GM19395 (cell line): ENCODE results near the gene TELO2.

Experiments
- ATAC-seq: cut with Tn5 transposase; IDR thresholded peaks from one replicate; pipeline ENCODE4 v1.9.1; 2021; ENCODE audit warnings: mild to moderate bottlenecking, moderate library complexity; ENCODE audit not compliant: unreplicated experiment

Gene TELO2

GRCh38 chr16:1534021-1535020 lies 41.2 kb downstream of the TELO2 start:
- no peak for ATAC-seq

- no peak for ATAC-seq
These were observed 42.5 kb downstream of the TELO2 start for GRCh38 chr16:1535391-1536291.

DNA sequence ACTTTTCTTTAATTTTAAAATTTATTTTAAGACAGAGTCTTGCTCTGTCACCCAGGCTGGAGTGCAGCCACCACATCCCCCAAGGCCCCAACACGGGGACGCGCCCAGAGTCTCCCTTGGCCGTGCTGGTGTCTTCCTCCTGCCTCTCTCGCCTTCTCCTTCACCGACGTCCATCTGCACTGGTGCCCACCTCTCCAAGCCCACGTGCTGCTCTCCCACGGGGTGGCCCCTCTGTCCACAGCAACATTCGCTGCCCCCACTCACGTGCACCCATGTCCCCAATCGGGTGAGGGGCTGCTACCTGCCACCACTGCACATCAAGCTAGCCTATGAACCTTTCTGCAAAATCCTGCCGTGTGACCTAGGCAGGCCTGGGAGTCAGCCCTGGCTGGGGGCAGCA lies 43.4 kb downstream of the TELO2 start:
- no peak for ATAC-seq

- no peak for ATAC-seq
These were observed 44.0 kb downstream of the TELO2 start for GRCh38 chr16:1537138-1537577.

DNA sequence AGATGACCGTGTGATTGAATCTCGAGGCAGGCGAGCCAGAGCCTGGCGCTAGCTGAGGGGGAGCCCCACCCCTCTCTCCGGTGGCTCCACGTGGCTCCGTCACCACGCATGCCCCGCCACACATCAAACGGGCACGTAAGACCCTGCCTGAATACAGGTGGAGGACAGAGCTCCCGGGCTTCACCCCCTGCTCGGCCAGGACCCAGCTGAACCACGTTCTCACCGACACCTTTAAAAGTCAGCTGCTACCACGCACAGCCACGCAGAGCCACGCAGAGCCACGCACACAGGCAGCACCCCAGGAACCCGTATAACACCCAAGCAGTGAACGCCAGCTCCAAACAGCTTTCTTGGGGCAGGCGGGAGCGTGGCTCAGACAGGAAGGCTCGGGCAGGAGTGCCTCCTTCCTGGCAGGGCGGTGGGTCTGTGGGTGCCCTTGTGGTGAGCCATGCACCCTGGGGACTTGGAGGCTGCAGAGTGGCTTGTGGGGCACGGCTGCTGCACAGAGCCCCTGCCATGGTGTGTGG lies 44.7 kb downstream of the TELO2 start:
- ATAC-seq = no peak

GRCh38 chr16:1538804-1539520 lies 45.8 kb downstream of the TELO2 start:
- no peak for ATAC-seq

DNA sequence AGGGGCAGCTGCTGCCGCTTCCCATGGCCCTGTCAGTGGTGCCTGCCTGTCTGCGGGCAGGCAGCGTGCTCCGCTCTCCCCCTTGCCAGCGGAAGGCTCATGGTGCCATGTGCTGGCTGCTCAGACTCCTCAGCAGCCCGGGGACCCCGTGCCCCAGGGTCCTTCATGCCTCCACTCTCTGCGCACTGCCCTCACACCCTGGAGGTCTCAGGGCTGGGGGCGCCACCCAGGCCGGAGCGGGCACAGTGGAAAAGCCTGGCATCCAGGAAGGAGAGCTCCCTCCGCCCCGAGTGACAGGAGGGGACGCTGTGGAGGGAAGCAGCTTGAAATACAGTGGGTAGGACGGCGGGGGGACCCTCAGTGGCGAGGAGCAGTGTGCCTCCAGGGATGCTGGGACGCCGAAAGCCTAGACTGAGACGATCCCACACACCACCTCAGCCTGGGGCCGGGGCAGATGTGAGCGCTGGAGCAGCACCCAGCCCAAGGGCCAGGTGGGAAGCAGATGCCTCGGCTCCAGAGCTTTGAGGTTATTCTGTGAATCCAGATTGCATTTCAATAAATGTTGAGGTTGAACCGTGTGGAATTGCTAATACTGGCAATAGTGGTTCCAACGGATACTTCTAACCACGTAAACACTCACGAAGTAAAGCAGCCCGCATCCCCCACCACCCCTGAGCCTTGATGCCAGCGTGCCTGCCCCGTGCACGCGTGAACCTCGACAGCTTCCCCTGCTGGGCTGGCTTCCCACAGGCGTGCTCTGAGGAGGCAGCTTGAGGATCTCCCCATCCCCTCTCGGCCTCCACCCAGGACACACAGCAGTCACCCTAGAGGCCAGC lies 46.8 kb downstream of the TELO2 start:
- no peak for ATAC-seq

GRCh38 chr16:1540556-1540855 lies 47.3 kb downstream of the TELO2 start:
- ATAC-seq = no peak

GRCh38 chr16:1541293-1542165 lies 48.4 kb downstream of the TELO2 start:
- ATAC-seq = no peak

DNA sequence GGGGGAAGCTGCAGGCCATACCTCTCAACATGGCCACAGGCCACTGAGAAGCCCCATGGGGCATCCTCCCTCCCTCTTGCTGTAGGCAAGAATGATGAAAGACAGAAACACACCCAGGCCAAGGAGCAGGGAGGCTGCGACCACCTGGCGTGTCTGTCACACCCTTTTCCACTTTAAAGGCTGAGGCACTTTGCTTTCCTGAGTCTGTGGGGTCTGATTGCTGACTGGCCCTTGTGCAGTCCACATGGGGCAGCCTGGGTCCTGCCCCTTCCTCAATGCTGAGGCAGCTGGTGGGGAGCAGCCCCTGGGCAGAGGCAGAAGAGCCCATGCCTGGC lies 49.0 kb downstream of the TELO2 start:
- no peak for ATAC-seq

GRCh38 chr16:1542533-1542932 lies 49.4 kb downstream of the TELO2 start:
- no peak for ATAC-seq

DNA sequence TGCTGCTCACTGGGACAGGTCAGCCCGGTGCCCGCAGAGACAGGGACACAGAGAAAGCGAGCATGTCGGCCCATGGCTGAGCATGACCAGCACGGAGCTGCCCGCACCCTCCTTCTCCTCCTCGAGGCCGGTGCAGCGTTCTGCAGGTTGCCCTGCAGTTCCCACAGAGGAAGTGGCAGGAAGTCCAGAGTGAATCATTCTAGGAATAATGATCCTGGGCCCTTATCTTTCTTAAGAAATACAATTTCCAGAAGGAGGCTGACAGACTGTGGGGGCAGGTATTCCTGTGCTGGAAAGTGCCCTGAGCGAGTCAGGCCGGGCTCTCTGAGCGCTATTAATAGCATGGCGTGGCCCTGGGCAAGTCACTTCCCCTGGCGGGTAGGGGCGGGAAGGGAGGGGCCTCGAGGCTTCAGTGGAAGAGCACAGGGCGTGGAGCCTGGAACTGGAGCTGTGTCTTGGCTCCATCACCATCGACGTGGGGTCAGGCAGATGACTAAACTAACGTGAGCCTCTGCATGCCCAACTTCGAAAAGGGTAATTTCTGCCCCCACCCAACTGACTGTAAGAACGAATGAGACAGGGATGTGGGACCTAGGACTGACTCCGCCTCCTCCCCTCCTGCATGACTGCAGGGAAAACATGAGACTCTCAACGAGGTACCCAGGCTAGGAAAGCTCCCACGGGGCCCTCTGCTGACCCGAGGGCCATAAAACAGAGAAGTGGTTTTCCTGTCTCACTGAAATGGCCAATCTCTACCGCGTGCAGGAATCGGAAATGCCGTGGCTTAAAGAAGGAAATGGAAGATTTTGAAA lies 50.1 kb downstream of the TELO2 start:
- ATAC-seq = no peak

DNA sequence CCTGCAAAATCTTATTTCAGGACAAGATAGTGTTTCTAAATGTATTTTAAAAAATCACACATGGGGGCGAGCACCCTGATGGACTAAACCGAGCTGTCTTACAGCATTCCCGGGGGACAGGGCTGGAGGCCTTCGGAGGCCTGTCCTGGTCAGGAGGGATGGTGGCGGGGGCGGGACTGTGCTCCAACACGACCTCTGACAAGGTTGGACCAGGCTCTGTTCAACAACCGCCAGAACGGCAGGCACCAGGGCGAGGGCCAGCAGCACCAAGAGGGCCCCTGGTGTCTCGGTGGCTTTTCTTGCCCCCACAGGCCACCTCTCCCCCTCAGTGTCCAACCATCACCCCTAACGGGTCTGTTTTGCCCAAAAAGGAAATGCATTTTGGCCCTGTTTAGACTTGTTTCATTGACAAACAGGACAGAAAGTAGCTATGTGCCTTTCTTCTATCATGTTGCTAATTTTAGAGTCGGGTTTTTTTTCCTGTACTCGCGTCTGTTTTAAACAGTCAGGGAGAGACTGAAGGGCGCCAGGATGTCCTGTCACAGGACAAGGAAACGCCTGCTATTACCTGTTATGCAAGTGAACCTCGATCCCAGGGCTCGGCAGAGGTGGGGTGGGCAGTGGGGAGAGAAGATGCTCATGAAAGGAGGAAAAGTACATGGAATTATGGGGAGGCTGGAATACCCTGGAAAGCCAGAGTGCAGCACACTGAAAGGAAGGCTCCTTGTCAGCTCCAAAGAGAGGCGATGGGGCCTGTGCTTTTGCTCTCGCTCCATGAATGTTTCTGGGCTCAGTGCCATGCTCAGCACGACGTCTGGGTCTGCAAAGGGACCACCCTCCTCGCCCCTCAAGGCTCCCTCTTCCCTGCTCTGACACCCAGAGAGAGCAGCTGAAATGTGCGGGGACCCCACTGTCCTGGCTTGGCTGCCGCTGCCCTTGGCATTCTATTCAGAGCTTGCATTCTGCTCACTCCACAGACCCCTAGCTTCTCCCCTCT lies 52.2 kb downstream of the TELO2 start:
- no peak for ATAC-seq

- ATAC-seq = no peak
These were observed 53.3 kb downstream of the TELO2 start for GRCh38 chr16:1546430-1546829.

DNA sequence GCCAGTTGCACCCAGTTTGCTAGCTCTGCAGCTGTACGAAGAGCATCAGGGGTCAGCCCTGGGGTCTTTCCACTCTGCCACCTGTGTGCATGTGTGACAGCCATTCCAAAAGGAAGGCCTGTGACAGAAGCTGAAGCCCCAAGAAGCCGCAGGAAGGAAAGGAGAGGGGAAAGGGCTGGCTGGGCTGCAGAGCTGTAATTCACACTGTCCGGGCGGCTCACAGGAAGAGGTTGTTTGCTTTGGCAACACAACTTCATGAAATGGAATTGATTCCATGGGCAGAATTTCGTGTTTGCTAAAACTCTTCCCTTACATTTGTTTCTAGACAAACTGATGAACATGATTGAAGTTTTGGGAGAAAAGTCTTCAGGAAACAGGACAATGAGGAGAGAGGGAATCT lies 55.1 kb downstream of the TELO2 start:
- no peak for ATAC-seq

DNA sequence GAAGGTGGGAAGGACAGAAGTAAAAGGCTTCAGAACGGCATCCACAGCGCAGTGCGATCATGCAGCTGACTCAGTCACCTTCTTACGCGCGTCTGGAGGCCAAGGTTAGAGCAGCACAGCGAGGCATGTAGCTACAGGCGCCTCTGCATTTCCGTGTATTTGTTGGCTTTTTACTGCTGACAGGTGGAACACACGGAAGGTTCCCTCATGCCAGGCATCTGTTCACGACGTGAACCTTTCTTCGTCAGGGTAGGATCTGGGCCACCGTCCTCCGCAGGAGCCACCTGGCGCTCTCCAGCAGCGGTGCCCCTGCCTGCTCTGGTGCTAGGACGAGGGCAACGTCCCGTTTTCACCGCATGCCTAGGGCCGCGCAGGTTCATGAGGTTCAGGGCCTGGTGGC lies 55.6 kb downstream of the TELO2 start:
- ATAC-seq = no peak

DNA sequence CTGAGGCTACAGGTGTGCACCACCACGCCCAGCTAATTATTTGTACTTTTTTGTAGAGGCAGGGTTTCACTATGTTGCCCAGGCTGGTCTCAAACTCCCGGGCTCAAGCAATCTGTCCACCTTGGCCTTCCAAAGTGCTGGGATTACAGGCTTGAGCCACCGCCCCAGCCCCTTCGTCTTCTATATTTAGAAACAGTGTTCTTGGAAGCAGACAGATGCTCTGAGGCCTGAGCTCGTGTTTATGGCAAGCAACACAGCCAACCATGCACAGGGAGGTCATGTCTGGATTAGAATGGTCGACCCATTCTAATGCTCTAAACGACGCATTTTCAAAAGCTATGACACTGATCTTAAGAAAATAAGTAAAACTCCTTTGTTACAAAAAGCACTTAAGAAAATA lies 56.9 kb downstream of the TELO2 start:
- no peak for ATAC-seq
